ENCODE measurements around the gene NFX1.

Gene NFX1

GRCh38 chr9:33350310-33350709 lies 60.0 kb downstream of the NFX1 start:
- Histone ChIP-seq H3K4me1 (ENCODE audit: insufficient read depth, low read length, poor library complexity, severe bottlenecking) (no peaks in the 10 kb centered on the region), H3K27me3 (ENCODE audit: insufficient read depth, low read length, poor library complexity, severe bottlenecking) (no peaks in the 10 kb centered on the region), H4K20me1 (ENCODE audit: insufficient read depth, low read length, poor library complexity, severe bottlenecking) (no peaks in the 10 kb centered on the region), H3K36me3 (ENCODE audit: insufficient read depth, low read length) (peaks cover 39% of the 10 kb centered on the region; the same call in 1 of the 2 replicates), H3K9me2 (replicated peaks; ENCODE audit: low read depth, low read length) (no peaks in the 10 kb centered on the region), H2AFZ (ENCODE audit: low read length) (no peak overlapping the region), H3K4me3 (ENCODE audit: low read length, poor library complexity, severe bottlenecking) (no peak overlapping the region), H3K79me2 (ENCODE audit: insufficient read depth, low read length) (no peaks in the 10 kb centered on the region), H3K9me3 (ENCODE audit: insufficient read depth, low read depth, low read length) (no peaks in the 10 kb centered on the region), H3K4me2 (ENCODE audit: low read depth, low read length, poor library complexity, severe bottlenecking) (no peak overlapping the region), H3F3A (ENCODE audit: low read depth) (no peaks in the 10 kb centered on the region), H3K9ac (ENCODE audit: low read depth, low read length, poor library complexity, severe bottlenecking) (no peak overlapping the region)
- TF ChIP-seq EZH2phosphoT487 (IDR thresholded peaks at IDR 0.05; ENCODE audit: borderline replicate concordance) = no peak
- TF ChIP-seq, protein P1, sequence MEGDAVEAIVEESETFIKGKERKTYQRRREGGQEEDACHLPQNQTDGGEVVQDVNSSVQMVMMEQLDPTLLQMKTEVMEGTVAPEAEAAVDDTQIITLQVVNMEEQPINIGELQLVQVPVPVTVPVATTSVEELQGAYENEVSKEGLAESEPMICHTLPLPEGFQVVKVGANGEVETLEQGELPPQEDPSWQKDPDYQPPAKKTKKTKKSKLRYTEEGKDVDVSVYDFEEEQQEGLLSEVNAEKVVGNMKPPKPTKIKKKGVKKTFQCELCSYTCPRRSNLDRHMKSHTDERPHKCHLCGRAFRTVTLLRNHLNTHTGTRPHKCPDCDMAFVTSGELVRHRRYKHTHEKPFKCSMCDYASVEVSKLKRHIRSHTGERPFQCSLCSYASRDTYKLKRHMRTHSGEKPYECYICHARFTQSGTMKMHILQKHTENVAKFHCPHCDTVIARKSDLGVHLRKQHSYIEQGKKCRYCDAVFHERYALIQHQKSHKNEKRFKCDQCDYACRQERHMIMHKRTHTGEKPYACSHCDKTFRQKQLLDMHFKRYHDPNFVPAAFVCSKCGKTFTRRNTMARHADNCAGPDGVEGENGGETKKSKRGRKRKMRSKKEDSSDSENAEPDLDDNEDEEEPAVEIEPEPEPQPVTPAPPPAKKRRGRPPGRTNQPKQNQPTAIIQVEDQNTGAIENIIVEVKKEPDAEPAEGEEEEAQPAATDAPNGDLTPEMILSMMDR (conservative IDR thresholded peaks at IDR 0.05; ENCODE audit: low read length) = no peak

DNA sequence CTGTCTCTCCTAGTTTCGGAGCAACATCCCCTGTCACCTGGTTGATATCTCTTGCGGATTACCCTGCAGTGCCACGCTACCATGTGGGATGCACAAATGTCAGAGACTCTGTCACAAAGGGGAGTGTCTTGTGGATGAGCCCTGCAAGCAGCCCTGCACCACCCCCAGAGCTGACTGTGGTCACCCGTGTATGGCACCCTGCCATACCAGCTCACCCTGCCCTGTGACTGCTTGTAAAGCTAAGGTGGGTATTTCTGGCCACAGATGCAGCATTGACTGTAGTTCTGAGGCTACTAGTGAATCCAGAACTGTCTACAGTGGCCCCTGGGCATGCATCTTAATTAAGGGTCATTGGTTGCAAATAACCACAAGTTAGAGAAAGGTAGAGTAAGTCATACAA lies 61.2 kb downstream of the NFX1 start:
- Histone ChIP-seq H4K20me1 (ENCODE audit: insufficient read depth, low read length, poor library complexity, severe bottlenecking) (no peaks in the 10 kb centered on the region), H3K4me1 (ENCODE audit: insufficient read depth, low read length, poor library complexity, severe bottlenecking) (no peaks in the 10 kb centered on the region), H3K36me3 (ENCODE audit: insufficient read depth, low read length) (peaks cover 26% of the 10 kb centered on the region; the same call in 1 of the 2 replicates), H3K9me2 (replicated peaks; ENCODE audit: low read depth, low read length) (no peaks in the 10 kb centered on the region), H3K9ac (ENCODE audit: low read depth, low read length, poor library complexity, severe bottlenecking) (no peak overlapping the region), H3K4me3 (ENCODE audit: low read length, poor library complexity, severe bottlenecking) (no peak overlapping the region), H3K4me2 (ENCODE audit: low read depth, low read length, poor library complexity, severe bottlenecking) (no peak overlapping the region), H3K9me3 (ENCODE audit: insufficient read depth, low read depth, low read length) (no peaks in the 10 kb centered on the region), H3K79me2 (ENCODE audit: insufficient read depth, low read length) (no peaks in the 10 kb centered on the region), H2AFZ (ENCODE audit: low read length) (no peak overlapping the region), H3K27me3 (ENCODE audit: insufficient read depth, low read length, poor library complexity, severe bottlenecking) (no peaks in the 10 kb centered on the region), H3F3A (ENCODE audit: low read depth) (no peaks in the 10 kb centered on the region)
- no peak for TF ChIP-seq EZH2phosphoT487 (IDR thresholded peaks at IDR 0.05; ENCODE audit: borderline replicate concordance)
- TF ChIP-seq, protein P1 (conservative IDR thresholded peaks at IDR 0.05; ENCODE audit: low read length) = no peak

- no peak overlapping the region for H3K4me3 ChIP-seq (ENCODE audit: low read length, poor library complexity, severe bottlenecking)
- H3K9ac ChIP-seq (ENCODE audit: low read depth, low read length, poor library complexity, severe bottlenecking) = no peak overlapping the region
- no peaks in the 10 kb centered on the region for H3F3A ChIP-seq (ENCODE audit: low read depth)
- no peaks in the 10 kb centered on the region for H3K4me1 ChIP-seq (ENCODE audit: insufficient read depth, low read length, poor library complexity, severe bottlenecking)
- no peaks in the 10 kb centered on the region for H3K9me3 ChIP-seq (ENCODE audit: insufficient read depth, low read depth, low read length)
- H3K27me3 ChIP-seq (ENCODE audit: insufficient read depth, low read length, poor library complexity, severe bottlenecking) = no peaks in the 10 kb centered on the region
- H3K36me3 ChIP-seq (ENCODE audit: insufficient read depth, low read length) = no peaks in the 10 kb centered on the region
- H3K4me2 ChIP-seq (ENCODE audit: low read depth, low read length, poor library complexity, severe bottlenecking) = no peak overlapping the region
- H3K79me2 ChIP-seq (ENCODE audit: insufficient read depth, low read length) = no peaks in the 10 kb centered on the region
- no peaks in the 10 kb centered on the region for H4K20me1 ChIP-seq (ENCODE audit: insufficient read depth, low read length, poor library complexity, severe bottlenecking)
- no peaks in the 10 kb centered on the region for H3K9me2 ChIP-seq (replicated peaks; ENCODE audit: low read depth, low read length)
- TF ChIP-seq, protein P1 (conservative IDR thresholded peaks at IDR 0.05; ENCODE audit: low read length) = no peak
- TF ChIP-seq EZH2phosphoT487 (IDR thresholded peaks at IDR 0.05; ENCODE audit: borderline replicate concordance) = no peak
- H2AFZ ChIP-seq (ENCODE audit: low read length) = no peak overlapping the region
Observed at GRCh38 chr9:33354651-33355211, 64.4 kb downstream of the NFX1 start.
